ENCODE data around the gene CAPNS2. TPM values are rescaled to one million over a fixed set of nuclear protein-coding genes. Genes with fewer than 3 reads are reported as not detected.

CAPNS2 gene
- total and polyA plus RNA-seq, 8 donors, result 0.19 to 0.32 TPM; not detected in 6

- Histone ChIP-seq H3K36me3 (no peaks in the 10 kb centered on the region), H3K27me3 (no peaks in the 10 kb centered on the region), H3K9me3 (no peaks in the 10 kb centered on the region), H3K27ac (no peak overlapping the region), H3K4me1 (peaks cover 0 to 3% (median 0%) of the 10 kb centered on the region in 3 donors), H3K4me3 (no peak overlapping the region)
- intact Hi-C loops (cut with DNase I), result loop anchor here in 2 of 3 donors (5.0 to 10.0 kb wide), 2 partner anchors 73 to 165 kb away; no protein-coding TSS in a partner anchor
- no peak for TF ChIP-seq CTCF (IDR thresholded peaks at IDR 0.05)
- WGBS, 2 donors, result 93 to 95% methylated on average over 1 of the region's 1 CpG
- no peak for DNase-seq
- FAIRE-seq, result no peak
- no peak for ATAC-seq
Observed at GRCh38 chr16:55540221-55540620, 26.3 kb upstream of the CAPNS2 start.

- ATAC-seq (peak in 2 of 4 donors; percentile 24 to 40), DNase-seq (no peak), FAIRE-seq (no peak)
- Histone ChIP-seq H3K36me3 (no peaks in the 10 kb centered on the region), H3K4me3 (no peak overlapping the region), H3K9me3 (no peaks in the 10 kb centered on the region), H3K4me1 (no peaks in the 10 kb centered on the region), H3K27me3 (no peaks in the 10 kb centered on the region), H3K27ac (no peak overlapping the region)
- TF ChIP-seq CTCF (IDR thresholded peaks at IDR 0.05), result no peak
- intact Hi-C loops (cut with DNase I), result loop anchor here in 2 of 3 donors (5.0 to 10.0 kb wide), 2 partner anchors 75 to 162 kb away; no protein-coding TSS in a partner anchor
- 79 to 89% methylated on average over 1 of the region's 1 CpG for WGBS, 2 donors
Observed at GRCh38 chr16:55542459-55543082, 23.9 kb upstream of the CAPNS2 start.

GRCh38 chr16:55543472-55543871, 23.0 kb upstream of the CAPNS2 start:
- ATAC-seq, result peak in 3 of 4 donors; percentile 56 to 78 (median 77)
- WGBS, 2 donors, result 8 to 13% methylated on average over 2 of the region's 2 CpGs
- H3K4me1 ChIP-seq, result no peaks in the 10 kb centered on the region
- H3K36me3 ChIP-seq, result no peaks in the 10 kb centered on the region
- no peak overlapping the region for H3K27ac ChIP-seq
- DNase-seq, result no peak
- H3K9me3 ChIP-seq, result no peaks in the 10 kb centered on the region
- no peaks in the 10 kb centered on the region for H3K27me3 ChIP-seq
- peak in 1 of 4 donors; percentile 20 for TF ChIP-seq CTCF (IDR thresholded peaks at IDR 0.05)
- no peak overlapping the region for H3K4me3 ChIP-seq
- intact Hi-C loops (cut with DNase I), result loop anchor here in 2 of 3 donors (5.0 to 10.0 kb wide), 2 partner anchors 76 to 161 kb away; no protein-coding TSS in a partner anchor
- FAIRE-seq, result peak; percentile 97

- Histone ChIP-seq H3K27me3 (no peaks in the 10 kb centered on the region), H3K4me1 (no peaks in the 10 kb centered on the region), H3K36me3 (no peaks in the 10 kb centered on the region), H3K27ac (no peak overlapping the region), H3K9me3 (no peaks in the 10 kb centered on the region), H3K4me3 (no peak overlapping the region)
- ATAC-seq (no peak), FAIRE-seq (no peak), DNase-seq (no peak)
- intact Hi-C loops (cut with DNase I), result no loop called here
- no peak for TF ChIP-seq CTCF (IDR thresholded peaks at IDR 0.05)
Observed at GRCh38 chr16:55552621-55553020, 13.9 kb upstream of the CAPNS2 start.

GRCh38 chr16:55555436-55555835, 11.0 kb upstream of the CAPNS2 start:
- no peak for DNase-seq
- 57 to 78% methylated on average over 2 of the region's 2 CpGs for WGBS, 2 donors
- no peak overlapping the region for H3K4me3 ChIP-seq
- intact Hi-C loops (cut with DNase I), result no loop called here
- TF ChIP-seq CTCF (IDR thresholded peaks at IDR 0.05), result no peak
- ATAC-seq, result no peak
- H3K9me3 ChIP-seq, result no peaks in the 10 kb centered on the region
- no peak overlapping the region for H3K27ac ChIP-seq
- no peaks in the 10 kb centered on the region for H3K36me3 ChIP-seq
- peaks cover 0 to 9% (median 0%) of the 10 kb centered on the region in 3 donors for H3K4me1 ChIP-seq
- no peak for FAIRE-seq
- H3K27me3 ChIP-seq, result no peaks in the 10 kb centered on the region

All from pancreas (tissue), 10 donors.